T47D (cell line): ENCODE measurements around the gene PTMA.
"Not testable (repeated sequence)": the region's sequence is repeated elsewhere in the genome, so short reads cannot be mapped to it uniquely, and the experiment has no call there.

Experiments
- DNase-seq, 2 experiments: peaks; one replicate each; pipeline versions ENCODE4 v3.0.0 to v3.0.0-alpha.2; 2011 to 2012; ENCODE audit warnings: low read depth in 1 of 2, low spot score in 1 of 2
- JUND ChIP-seq: IDR thresholded peaks from 2 replicates; pipeline ENCODE4 v1.6.1; 2012; ENCODE audit warnings: low read depth
- in situ Hi-C: cut with HindIII; loops from 2 replicates; pipeline ENCODE4 v1.10.0; 2016; ENCODE audit warnings: low sequenced_read_pairs, low pct_unique_long_range_greater_than_20kb

Gene PTMA, protein sequence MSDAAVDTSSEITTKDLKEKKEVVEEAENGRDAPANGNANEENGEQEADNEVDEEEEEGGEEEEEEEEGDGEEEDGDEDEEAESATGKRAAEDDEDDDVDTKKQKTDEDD

DNA sequence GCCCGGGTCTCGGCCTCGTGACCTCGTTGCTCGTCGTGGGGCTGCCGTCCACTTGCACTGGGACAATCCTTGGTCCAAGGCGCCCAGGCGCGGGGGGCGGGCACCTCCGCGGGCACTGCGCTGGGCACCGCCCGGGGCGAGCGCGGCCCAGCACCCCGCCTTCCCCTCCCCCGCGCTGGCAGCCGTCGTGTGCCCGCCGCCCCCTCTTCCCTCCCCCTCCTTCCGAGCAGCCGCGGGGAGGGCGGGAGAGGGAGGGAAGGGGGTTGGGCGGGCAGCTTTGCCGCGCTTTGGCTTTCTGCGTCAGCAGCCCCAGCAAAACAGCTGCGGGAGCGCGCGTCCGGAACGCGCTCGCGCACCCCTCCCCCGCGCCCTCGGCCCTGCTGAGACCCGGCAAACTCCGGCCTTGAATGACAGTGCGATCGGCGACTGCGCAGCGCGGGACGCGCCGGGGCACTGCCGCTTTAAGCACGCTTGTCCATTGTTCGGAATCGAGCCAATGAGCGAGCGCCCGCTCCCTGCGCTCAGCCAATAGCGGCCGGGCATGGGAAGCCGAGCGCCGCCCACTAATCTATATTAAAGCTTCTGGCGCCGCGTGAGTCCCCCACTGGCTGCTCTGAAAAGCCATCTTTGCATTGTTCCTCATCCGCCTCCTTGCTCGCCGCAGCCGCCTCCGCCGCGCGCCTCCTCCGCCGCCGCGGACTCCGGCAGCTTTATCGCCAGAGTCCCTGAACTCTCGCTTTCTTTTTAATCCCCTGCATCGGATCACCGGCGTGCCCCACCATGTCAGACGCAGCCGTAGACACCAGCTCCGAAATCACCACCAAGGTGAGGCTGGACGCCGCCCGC lies at the start of gene PTMA:
PTMA (plus strand) TSS at position 599 of the 846 bp plus-strand sequence; CDS start at position 781, 182 bp downstream.
- DNase-seq = peak; percentile 89 to 99
- in situ Hi-C loops = no loop called here
- TF ChIP-seq JUND = no peak

DNA sequence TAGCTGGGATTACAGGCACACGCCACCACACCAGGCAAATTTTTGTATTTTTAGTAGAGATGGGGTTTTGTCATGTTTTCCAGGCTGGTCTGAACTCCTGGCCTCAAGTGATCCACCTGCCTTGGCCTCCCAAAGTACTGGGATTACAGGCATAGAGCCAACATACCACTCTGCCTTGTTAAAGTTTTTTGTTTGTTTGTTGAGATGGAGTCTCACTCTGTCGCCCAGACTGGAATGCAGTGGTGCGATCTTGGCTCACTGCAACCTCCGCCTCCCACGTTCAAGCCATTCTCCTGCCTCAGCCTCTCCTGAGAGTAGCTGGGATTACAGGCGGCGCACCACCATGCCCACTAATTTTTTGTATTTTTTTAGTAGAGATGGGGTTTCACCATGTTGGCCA lies 48.3 kb upstream of the PTMA start:
- in situ Hi-C loops = not testable (repeated sequence)
- peak in 1 of 2 experiments; percentile 64 for DNase-seq

DNA sequence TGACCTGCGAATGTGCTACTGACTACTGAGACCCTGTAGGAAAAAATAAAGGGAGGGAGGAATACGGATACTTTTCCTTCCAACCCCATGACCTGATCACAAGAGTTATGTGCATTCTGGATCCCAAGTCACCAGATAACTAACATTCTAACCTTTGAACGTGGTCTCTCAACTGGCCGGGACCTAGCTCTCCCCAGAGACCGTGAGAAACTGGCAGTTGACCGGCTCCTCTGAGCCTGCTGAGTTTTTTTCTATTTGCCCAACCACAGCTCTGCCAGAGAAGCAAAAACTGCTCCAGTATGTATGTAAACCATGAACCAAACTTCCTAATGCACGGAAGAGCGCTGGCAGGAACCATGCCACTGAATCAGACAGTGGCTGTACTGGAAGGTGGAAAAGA lies 47.5 kb upstream of the PTMA start:
- no peak for DNase-seq
- in situ Hi-C loops = no loop called here
- TF ChIP-seq JUND = no peak

DNA sequence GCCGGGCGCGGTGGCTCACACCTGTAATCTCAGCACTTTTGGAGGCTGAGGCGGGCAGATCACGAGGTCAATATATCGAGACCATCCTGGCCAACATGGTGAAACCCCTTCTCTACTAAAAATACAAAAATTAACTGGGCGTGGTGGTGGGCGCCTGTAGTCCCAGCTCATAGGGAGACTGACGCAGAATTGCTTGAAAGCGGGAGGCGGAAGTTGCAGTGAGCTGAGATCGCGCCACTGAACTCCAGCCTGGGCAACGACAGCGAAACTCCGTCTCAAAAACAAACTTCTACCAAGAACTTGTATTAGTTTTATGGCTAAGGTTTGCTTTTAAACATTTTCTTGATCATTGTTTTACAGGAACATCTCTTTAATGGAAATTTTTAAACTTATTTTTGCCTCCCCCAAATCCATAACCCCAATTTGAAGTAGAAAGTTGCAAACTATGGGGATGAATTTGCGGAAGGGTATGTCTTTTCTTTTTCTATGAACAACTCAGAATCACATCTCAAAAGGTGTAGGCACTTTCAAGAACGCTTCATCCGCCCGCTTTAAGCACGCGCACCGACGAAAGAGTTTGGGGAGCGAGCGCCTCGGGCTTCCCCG lies 46.8 kb upstream of the PTMA start:
- in situ Hi-C loops = no loop called here
- no peak for DNase-seq
- TF ChIP-seq JUND = no peak

DNA sequence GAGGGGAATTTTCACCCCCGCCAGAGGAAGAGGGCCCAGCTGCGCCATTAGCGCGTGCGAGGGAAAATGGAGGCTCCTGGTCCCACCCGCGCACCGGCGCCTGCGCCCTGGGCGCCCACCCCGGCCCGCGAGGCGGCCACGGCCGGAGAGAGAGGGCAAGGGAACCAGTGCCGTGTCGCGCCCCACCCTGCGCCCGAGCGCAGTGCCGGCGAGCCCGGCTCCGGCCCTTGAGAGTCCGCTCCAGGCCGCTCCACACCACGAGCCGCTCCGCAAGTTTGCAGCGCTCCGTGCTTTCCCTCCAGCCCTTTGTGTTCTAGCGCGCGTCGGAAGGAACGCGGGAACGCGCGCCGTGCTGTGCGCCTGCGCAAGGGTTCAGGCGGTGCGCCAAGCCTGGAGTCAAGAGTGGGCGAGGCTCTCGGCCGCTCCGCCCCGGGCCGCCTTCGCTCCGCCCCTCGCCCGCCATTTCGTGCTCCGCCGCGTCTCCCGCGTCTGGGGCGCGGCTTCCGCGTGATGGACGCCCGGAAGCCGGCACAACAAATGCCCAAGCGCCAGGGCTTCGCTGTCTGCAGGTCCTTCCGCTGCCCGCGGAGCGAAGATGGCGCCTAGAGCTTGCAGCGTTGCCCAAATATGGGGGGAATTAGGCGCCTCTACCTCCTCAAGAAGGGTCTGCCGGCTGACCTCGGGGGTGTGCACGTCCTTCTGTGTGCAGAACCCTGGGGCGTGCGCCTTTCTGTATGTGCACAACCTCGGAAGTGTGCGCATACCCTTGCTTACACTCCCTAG lies 46.1 kb upstream of the PTMA start:
- in situ Hi-C loops = no loop called here
- no peak; the same call in 1 of the 2 replicates for TF ChIP-seq JUND
- DNase-seq = peak; percentile 39 to 98

DNA sequence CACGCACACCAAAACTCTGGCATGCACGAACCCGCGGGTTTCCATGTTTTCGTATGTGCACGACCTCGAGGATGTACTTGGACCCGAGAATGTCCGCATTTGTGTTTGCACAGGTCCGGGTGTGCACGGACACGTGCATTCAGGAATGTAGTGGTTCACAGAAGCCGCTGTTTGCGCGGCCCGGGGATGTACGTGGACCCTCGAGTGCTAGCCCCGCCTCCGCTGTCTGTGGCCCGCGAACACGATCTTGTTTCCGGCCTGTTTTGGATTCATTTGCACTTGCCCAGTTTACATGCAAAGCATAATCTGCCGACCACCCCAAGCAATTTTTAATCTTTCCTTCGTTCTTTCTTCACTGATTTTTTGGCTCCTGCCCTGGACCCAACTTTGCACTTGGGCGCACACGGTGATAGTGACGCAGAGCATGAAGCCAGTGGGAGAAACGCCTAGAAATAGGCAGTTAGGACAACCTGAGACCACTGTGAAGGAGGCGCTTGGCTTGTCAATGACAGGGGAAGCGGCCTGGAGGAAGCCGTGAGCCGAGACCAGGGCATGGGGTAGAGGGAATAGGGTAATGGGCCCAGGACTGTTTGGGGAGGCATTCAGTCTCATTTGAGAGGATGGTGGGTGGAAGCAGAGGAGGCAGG lies 45.4 kb upstream of the PTMA start:
- DNase-seq = no peak
- in situ Hi-C loops = no loop called here
- no peak for TF ChIP-seq JUND

DNA sequence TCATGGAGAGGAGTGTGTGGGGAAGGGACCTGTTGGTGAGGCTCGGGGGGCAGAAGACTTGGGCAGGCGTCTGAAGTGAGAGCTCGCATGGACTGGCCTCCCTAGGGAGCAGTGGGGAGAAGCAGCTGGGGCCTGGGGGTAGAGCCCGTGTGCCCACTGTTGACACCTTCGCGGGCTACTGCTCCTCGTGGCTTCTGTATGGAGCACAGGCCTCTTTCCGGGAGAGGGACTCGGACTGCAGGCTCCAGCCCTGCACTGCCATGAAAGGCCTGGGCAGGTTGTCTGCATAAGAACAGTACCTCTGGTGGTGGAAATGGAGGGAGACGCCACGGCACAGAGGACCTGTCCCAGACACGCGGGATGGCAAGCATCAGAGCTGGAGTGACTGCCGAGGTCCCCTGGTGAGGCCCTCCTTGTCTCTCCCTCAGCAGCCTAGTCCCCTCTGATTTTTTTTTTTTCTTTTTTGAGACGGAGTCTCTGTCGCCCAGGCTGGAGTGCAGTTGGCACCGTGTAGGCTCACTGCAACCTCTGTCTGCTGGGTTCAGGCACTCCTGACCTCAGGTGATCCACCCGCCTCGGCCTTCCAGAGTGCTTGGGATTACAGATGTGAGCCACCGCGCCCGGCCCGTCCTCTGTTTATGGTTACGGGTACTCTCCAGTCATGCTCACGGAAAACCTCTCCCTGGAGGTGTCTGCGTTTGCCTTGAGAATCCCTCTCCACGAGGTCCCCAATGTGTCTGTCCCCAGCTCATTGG lies 44.7 kb upstream of the PTMA start:
- TF ChIP-seq JUND = no peak
- DNase-seq = no peak
- in situ Hi-C loops = no loop called here

DNA sequence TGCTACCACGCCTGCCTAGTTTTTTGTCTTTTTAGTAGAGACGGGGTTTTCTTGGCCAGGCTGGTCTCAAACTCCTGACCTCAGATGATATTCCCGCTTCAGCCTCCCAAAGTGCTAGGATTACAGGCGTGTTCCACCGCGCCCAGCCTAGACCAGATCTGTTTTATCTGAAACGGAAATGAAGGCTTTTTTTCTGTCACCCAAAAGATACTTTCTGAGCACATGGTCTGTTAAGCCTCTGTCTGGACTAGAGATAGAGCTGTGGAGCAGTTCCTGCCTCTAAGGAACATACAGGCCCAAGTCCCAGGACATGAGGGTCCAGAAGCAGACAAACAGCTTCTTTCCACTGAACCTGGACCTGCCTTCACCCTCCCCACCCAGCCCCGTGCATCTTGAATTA lies 43.6 kb upstream of the PTMA start:
- TF ChIP-seq JUND = no peak
- no peak for DNase-seq
- in situ Hi-C loops = no loop called here

DNA sequence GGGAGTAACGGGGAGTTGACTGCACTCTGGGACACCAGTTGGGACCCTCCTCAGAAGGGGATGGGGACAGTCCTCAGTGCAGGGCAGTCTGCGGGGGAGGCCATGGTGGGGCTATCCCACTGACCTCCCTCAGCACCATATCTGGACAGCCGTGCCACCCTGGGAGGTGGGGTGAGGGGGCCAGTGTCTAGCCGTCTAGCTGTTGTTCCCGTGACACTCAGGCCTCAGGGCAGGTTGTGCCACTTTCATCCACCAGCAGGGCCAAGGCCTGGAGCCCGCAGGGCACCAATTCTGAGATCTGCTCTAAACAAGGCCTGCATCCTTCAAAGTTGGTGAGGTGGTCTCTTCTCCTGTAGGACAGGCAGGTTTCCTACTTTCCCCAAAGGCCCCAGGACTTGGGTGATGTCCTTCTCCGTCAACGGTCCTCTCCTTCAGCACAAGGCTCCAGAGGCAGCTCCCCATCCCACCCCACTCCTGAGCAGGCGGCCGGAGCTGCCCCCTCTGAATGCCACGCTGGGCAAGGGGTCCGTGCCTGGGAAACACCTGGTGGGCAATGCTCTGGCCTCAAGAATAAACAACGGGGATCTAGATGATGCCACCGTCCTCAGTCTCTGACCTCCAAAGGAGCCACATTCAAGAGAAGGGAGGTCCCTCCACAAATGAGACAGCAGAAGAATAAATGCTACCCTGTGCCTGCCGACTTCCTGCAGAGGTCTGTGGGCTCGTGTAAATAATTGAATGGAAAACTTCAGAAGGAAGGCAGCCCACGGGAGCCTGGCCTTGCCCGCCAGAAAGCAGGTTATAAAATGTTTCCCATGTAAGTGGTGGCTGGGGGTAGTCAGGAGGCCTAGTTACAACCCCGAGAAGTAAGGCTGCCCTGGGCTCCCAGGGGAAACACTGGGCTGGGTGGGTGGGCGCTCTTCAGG lies 42.8 kb upstream of the PTMA start:
- no peak for TF ChIP-seq JUND
- no peak for DNase-seq
- in situ Hi-C loops = no loop called here

DNA sequence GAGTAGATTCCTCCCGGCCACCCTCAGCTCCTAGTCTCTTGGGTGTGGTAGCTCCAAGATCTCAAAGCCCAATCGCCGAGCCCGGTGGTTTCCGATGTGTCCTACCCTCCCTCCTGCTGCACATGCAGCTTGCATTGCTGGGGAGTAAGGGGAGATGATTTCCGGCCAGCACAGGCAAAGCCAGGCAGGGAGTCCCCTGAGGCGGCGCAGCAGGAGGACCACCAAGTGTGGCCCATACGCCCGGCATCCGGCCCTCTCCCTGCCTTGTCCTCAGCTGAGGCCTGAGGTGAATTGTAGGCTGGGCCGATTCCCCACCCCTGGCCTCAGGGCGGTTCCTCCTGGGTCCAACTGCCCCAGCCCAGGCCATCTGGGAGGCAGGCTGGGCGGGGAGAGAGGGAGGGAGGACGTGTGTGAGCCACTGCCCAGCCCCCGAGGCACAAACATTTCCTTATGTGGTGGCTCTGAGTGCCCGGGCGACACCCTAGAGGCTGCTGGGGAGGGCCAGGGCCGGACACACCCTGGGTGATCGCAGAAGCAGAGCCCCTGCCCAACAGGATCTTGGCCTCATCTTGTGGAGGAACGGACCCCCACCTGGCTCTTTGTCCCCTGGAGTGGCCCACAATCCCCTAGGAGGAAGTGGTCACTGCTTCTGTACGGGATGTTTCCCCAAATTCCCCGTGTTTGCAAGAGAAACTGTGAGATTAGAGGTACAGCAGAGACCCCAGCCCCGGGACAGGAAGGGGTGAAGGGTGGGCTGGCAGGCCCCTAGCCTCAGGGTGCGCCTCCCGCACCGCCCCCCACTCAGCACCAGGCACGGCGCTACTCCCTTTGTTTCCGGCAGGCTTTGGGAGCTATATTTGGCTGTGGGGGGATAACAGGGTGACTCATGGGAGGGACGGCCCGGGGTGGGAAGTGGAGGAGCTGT lies 41.9 kb upstream of the PTMA start:
- in situ Hi-C loops = no loop called here
- peak in 1 of 2 experiments; percentile 91 for DNase-seq
- TF ChIP-seq JUND = no peak
